Gastrocnemius medialis (tissue), 4 donors: Measurements from ENCODE around the gene KRTAP9-6.

Experiments used
- CTCF ChIP-seq, 5 experiments: fragments of 450-650 bp in 3 of 5; fragments of 200-600 bp in 2 of 5; sonication (generic) in 2 of 5; IDR thresholded peaks in 4 of 5; conservative IDR thresholded peaks in 1 of 5; 1 replicate in 4 of 5; 2 replicates in 1 of 5; pipeline ENCODE4 v1.5.1; 2016 to 2019; ENCODE audit warnings: antibody characterized with exemption in 5 of 5, mild to moderate bottlenecking in 3 of 5, moderate library complexity in 3 of 5
- POLR2A ChIP-seq, 2 donors: fragments of 450-650 bp; IDR thresholded peaks; one replicate each; pipeline ENCODE4 v1.6.1; 2017; ENCODE audit warnings: antibody characterized with exemption in 2 of 2, mild to moderate bottlenecking in 2 of 2, moderate library complexity in 2 of 2

GRCh38 chr17:41315204-41315794 lies 50.1 kb downstream of the KRTAP9-6 start, which contains the start of gene KRTAP17-1:
- TF ChIP-seq CTCF (IDR thresholded peaks at IDR 0.05 in 4 of 5, conservative IDR thresholded peaks at IDR 0.05 in 1 of 5) (no peak), POLR2A (IDR thresholded peaks at IDR 0.05) (no peak)
